SK-N-MC (cell line): ENCODE measurements around the gene CDCA4.

Experiments used
- EZH2 ChIP-seq: fragments of 200-600 bp; sonication (generic); IDR thresholded peaks from one replicate; pipeline ENCODE4 v1.6.1; 2017; ENCODE audit warnings: antibody characterized with exemption
- FOXP2 ChIP-seq: optimal IDR thresholded peaks from 2 replicates; pipeline ENCODE3; 2011; ENCODE audit warnings: mild to moderate bottlenecking, moderate library complexity; ENCODE audit not compliant: insufficient read depth; ENCODE audit errors: extremely low read length, control extremely low read depth
- POLR2AphosphoS5 ChIP-seq: IDR thresholded peaks from 2 replicates; pipeline ENCODE4 v1.6.1; 2012; ENCODE audit warnings: mild to moderate bottlenecking, low read depth, low read length, borderline replicate concordance

- no peak for TF ChIP-seq EZH2
- TF ChIP-seq POLR2AphosphoS5 = no peak
- TF ChIP-seq FOXP2 = no peak
Measured at GRCh38 chr14:104993808-104994591, 26.9 kb downstream of the CDCA4 start.
